Ascending aorta (tissue), 2 donors: ENCODE measurements around the gene CNPPD1. TPM values are rescaled to one million over a fixed set of nuclear protein-coding genes. Genes with fewer than 3 reads are reported as not detected.

Source experiments
- DNase-seq, 2 donors: peaks; one replicate each; pipeline ENCODE4 v3.0.0-alpha.2; 2019; ENCODE audit warnings: low spot score in 2 of 2
- H3K27ac ChIP-seq, 2 donors: fragments of 200-600 bp; sonication (generic); one replicate each; pipeline ENCODE4 v1.5.1; 2016 to 2017; ENCODE audit warnings: mild to moderate bottlenecking in 1 of 2
- H3K27me3 ChIP-seq: fragments of 200-600 bp; sonication (generic); one replicate; pipeline ENCODE4 v1.5.1; 2017
- H3K36me3 ChIP-seq, 2 donors: fragments of 200-600 bp; sonication (generic); one replicate each; pipeline ENCODE4 v1.5.1; 2016
- H3K4me1 ChIP-seq, 2 donors: fragments of 200-600 bp; sonication (generic); one replicate each; pipeline ENCODE4 v1.5.1; 2016 to 2017; ENCODE audit warnings: mild to moderate bottlenecking in 1 of 2
- H3K4me3 ChIP-seq, 2 donors: fragments of 200-600 bp; sonication (generic); one replicate each; pipeline ENCODE4 v1.5.1; 2016 to 2017; ENCODE audit warnings: mild to moderate bottlenecking in 1 of 2
- H3K9me3 ChIP-seq, 2 donors: fragments of 200-600 bp; sonication (generic); one replicate each; pipeline ENCODE4 v1.5.1; 2016
- intact Hi-C: fragments of 100-400 bp; cut with DNase I; formaldehyde crosslinking; loops from one replicate; pipeline ENCODE4 v1.15.1; 2023
- total RNA-seq: library from RNA; depleted of rRNA; stranded (reverse); fragments of >200 nt; gene quantifications from one replicate; pipeline ENCODE4 v1.1.0, GENCODE V29; 2016
- TF ChIP-seq, protein P1 (sequence below), 3 experiments: fragments of 200-600 bp in 2 of 3; fragments of 450-650 bp in 1 of 3; sonication (generic) in 2 of 3; IDR thresholded peaks; one replicate each; pipeline ENCODE4 v1.5.1; 2016 to 2019; ENCODE audit warnings: antibody characterized with exemption in 3 of 3, mild to moderate bottlenecking in 1 of 3, moderate library complexity in 1 of 3

CNPPD1 gene
- total RNA-seq, 1 donor from 2014 or later, result 49.4 TPM

DNA sequence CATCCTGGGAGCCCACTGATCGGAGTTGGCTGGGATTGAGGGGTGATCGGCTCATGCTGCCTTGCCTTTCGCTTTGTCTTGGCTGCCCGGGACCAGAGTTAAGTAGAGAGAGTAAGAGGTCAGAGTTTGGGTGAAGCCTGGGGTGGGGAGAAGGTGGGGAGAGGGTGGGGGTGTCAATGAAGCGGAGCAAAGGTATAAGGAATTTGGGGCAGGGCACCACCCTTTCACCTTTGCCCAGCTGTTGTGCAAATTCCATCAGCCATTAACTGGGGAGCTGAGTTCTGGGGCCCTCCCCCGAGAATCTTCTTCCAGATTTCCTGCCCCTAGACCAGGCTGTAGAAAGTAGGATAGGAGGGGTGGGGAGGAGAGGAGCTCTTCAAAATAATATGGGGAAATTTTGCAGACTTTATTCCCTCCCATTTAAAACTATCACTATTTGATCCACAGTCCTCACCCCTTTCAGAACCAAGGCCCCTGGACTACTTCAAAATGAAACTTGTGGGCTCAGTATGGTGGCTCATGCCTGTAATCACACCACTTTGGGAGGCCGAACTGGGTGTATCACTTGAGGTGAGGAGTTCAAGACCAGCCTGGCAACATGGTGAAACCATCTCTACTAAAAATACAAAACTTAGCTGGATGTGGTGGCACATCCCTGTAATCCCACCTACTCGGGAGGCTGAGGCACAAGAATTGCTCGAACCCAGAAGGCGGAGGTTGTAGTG lies 6.6 kb downstream of the CNPPD1 start, which contains the start of gene SLC23A3:
Gene SLC23A3, minus strand, starts transcription at position 100 of the 725 bp plus-strand sequence. Its CDS starts 45 bp downstream, at position 55.
- Histone ChIP-seq H3K9me3 (no peaks in the 10 kb centered on the region), H3K27ac (peak within 1 kb of the TSS; percentile 58 to 69), H3K4me3 (no peak within 1 kb of the TSS), H3K4me1 (peaks cover 0 to 12% of the 10 kb centered on the region in 2 donors), H3K27me3 (no peaks in the 10 kb centered on the region), H3K36me3 (peaks cover 23 to 33% of the 10 kb centered on the region in 2 donors)
- TF ChIP-seq, protein P1, sequence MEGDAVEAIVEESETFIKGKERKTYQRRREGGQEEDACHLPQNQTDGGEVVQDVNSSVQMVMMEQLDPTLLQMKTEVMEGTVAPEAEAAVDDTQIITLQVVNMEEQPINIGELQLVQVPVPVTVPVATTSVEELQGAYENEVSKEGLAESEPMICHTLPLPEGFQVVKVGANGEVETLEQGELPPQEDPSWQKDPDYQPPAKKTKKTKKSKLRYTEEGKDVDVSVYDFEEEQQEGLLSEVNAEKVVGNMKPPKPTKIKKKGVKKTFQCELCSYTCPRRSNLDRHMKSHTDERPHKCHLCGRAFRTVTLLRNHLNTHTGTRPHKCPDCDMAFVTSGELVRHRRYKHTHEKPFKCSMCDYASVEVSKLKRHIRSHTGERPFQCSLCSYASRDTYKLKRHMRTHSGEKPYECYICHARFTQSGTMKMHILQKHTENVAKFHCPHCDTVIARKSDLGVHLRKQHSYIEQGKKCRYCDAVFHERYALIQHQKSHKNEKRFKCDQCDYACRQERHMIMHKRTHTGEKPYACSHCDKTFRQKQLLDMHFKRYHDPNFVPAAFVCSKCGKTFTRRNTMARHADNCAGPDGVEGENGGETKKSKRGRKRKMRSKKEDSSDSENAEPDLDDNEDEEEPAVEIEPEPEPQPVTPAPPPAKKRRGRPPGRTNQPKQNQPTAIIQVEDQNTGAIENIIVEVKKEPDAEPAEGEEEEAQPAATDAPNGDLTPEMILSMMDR (IDR thresholded peaks at IDR 0.05), result no peak
- intact Hi-C loops, result no loop called here
- DNase-seq, result no peak

DNA sequence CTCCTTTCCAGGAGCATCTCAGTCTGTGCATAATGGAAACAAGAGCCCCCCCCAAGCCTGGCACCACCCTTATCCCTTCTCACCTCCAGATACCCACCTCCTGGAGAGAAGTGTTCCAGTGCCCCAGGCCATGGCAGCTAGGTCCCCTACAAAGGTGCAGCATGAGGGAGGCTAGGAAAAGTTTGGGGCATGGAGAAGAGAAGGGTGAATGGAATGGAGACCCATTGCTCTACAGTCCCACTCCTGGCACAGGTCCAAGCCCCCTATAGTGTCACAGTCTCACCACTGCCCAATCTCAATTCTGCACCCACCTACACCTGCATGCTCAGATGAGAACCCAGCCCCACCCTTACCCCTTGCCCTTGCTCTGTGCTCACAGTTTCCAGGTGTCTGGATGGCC lies 7.8 kb downstream of the CNPPD1 start:
- peaks cover 0 to 9% of the 10 kb centered on the region in 2 donors for H3K4me1 ChIP-seq
- H3K9me3 ChIP-seq, result no peaks in the 10 kb centered on the region
- no peak for DNase-seq
- intact Hi-C loops, result no loop called here
- TF ChIP-seq, protein P1 (IDR thresholded peaks at IDR 0.05), result no peak
- no peak overlapping the region for H3K4me3 ChIP-seq
- no peaks in the 10 kb centered on the region for H3K27me3 ChIP-seq
- H3K36me3 ChIP-seq, result peaks cover 13 to 22% of the 10 kb centered on the region in 2 donors
- H3K27ac ChIP-seq, result no peak overlapping the region

DNA sequence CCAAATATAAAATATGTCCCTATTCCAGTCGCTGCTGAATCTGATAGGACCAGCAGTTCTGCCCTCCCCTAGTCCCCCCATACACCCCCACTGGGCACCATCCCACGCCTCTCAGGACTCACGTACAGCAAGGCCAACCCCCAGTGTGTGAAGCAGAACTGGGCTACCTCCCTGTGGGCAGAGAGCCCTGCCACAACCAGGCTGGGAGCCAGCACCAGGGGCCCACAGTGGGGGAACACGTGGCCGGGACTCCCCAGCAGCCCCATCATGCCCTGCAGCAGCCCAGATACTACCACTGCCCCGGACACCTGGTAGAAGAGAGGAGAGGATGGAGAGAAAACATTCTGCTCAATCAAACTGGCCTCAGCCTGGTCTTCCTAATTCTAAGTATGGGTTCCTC lies 8.2 kb downstream of the CNPPD1 start:
- Histone ChIP-seq H3K4me1 (peaks cover 0 to 9% of the 10 kb centered on the region in 2 donors), H3K36me3 (peaks cover 11 to 18% of the 10 kb centered on the region in 2 donors), H3K4me3 (no peak overlapping the region), H3K27ac (no peak overlapping the region), H3K27me3 (no peaks in the 10 kb centered on the region), H3K9me3 (no peaks in the 10 kb centered on the region)
- TF ChIP-seq, protein P1 (IDR thresholded peaks at IDR 0.05), result no peak
- intact Hi-C loops, result no loop called here
- DNase-seq, result no peak

DNA sequence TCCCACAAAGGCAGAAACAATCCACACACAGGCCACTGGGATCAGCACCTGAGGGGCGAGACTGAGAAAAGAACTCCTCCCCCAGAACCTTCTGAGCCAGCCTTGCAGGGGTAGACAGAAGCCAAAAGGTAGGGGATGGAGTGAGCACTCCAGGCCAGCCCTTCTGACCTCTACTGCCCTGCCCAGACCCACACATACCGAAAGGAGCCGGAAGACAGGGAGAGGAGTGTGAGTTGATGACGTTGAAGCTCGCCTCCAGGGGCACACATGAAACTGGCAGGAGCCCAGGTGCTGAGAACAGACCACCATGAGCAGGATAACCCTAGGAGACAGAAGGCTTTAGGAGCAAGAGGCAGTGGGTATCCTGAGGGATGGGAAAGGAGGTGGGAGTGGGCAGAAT lies 8.7 kb downstream of the CNPPD1 start:
- H3K36me3 ChIP-seq, result peaks cover 8 to 13% of the 10 kb centered on the region in 2 donors
- no peaks in the 10 kb centered on the region for H3K27me3 ChIP-seq
- H3K27ac ChIP-seq, result no peak overlapping the region
- H3K4me3 ChIP-seq, result no peak overlapping the region
- intact Hi-C loops, result no loop called here
- no peak for DNase-seq
- H3K4me1 ChIP-seq, result peaks cover 0 to 9% of the 10 kb centered on the region in 2 donors
- TF ChIP-seq, protein P1 (IDR thresholded peaks at IDR 0.05), result no peak
- no peaks in the 10 kb centered on the region for H3K9me3 ChIP-seq

DNA sequence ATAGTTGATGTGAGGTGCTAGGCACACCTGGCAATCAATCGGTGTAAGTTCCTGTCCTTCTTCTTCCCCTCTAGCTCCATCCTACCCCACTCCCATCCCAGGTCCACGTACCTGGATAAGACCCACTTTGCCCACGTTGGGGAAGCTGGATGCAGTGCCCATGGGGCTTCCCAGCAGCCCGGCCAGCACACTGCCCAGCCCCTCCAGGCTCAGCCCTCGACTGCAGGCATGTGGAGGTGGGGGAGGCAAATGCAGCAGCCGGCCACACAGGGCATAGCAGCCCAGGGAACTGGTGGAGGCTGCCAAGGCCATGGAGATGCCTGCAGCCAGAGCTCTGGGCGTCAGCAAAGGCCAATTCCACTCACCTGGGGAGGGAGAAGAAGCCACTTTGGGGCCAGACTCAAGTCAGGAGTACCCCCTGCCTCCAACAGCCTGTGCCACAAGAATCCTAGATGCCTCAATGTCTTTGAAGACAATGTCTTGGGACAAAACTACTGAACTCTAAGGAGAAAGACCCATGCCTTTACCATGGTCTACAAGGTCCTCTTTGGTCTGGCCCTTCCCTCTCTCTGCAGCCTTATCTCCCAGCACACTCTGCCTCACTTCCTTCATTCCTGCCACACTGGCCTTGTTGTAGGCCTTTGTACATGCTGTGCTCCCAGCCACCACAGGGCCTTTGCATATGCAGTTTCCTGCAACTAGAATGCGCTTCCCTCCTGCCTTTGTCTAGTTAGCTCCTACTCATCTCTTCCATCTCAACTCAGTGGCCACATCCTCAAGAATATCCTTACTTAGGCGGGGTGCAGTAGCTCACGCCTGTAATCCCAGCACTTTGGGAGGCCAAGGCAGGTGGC lies 11.4 kb downstream of the CNPPD1 start:
- H3K27ac ChIP-seq, result no peak overlapping the region
- DNase-seq, result no peak
- no peaks in the 10 kb centered on the region for H3K9me3 ChIP-seq
- TF ChIP-seq, protein P1 (IDR thresholded peaks at IDR 0.05), result no peak
- peaks cover 0 to 4% of the 10 kb centered on the region in 2 donors for H3K4me1 ChIP-seq
- peaks cover 0 to 3% of the 10 kb centered on the region in 2 donors for H3K36me3 ChIP-seq
- intact Hi-C loops, result no loop called here
- no peak overlapping the region for H3K4me3 ChIP-seq
- no peaks in the 10 kb centered on the region for H3K27me3 ChIP-seq
